Measurements from ENCODE around the gene PI4K2B. TPM values are rescaled to one million over a fixed set of nuclear protein-coding genes. Genes with fewer than 3 reads are reported as not detected.

PI4K2B gene
- total and polyA plus RNA-seq, 2 of the 8 experiments (the other 6 are each of a cell fraction or from before 2014, with no cell fraction given) = 3.0 to 16.2 TPM

GRCh38 chr4:25308306-25308705 lies 74.5 kb downstream of the PI4K2B start:
- H3K9me3 ChIP-seq (ENCODE audit: insufficient read depth in 2 of 2, low read depth in 1 of 2, low read length in 1 of 2) = no peaks in the 10 kb centered on the region

More at GRCh38 chr4:25308306-25308705, 74.5 kb downstream of the PI4K2B start:
- Histone ChIP-seq H2BK15ac (ENCODE audit: low read length) (no peak overlapping the region), H3K4me2 (ENCODE audit: insufficient read depth in 1 of 2, low read depth in 2 of 2, low read length in 2 of 2) (no peak overlapping the region), H4K8ac (ENCODE audit: extremely low read depth, insufficient read depth, low read length) (no peak overlapping the region), H4K20me1 (replicated peaks in 1 of 2; ENCODE audit: control insufficient read depth in 1 of 2, insufficient read depth in 2 of 2, low read length in 2 of 2) (no peaks in the 10 kb centered on the region), H3K18ac (ENCODE audit: extremely low read depth, low read length) (no peak overlapping the region), H3K27me3 (replicated peaks in 1 of 4; ENCODE audit: control insufficient read depth in 3 of 4, extremely low read depth in 1 of 4, insufficient read depth in 3 of 4, low read length in 3 of 4) (no peaks in the 10 kb centered on the region; a peak in 1 of 7 replicates), H3K9ac (replicated peaks in 1 of 4; ENCODE audit: extremely low read depth in 1 of 4, low read depth in 3 of 4, low read length in 3 of 4) (no peak overlapping the region), H3K27ac (ENCODE audit: low read depth, low read length) (no peak overlapping the region), H2BK12ac (ENCODE audit: low read depth, low read length) (no peak overlapping the region), H2BK20ac (ENCODE audit: low read length) (no peak overlapping the region), H2AFZ (ENCODE audit: low read length) (peak overlapping the region; percentile 63; the same call in 1 of the 2 replicates), H3K4ac (replicated peaks; ENCODE audit: insufficient read length, low read depth, low read length) (no peak overlapping the region), H4K91ac (replicated peaks; ENCODE audit: insufficient read length, low read length) (no peak overlapping the region), H3K4me3 (ENCODE audit: extremely low read depth in 1 of 4, insufficient read depth in 2 of 4, low read depth in 3 of 4, low read length in 4 of 4) (no peak overlapping the region), H3K4me1 (replicated peaks in 1 of 4; ENCODE audit: control insufficient read depth in 3 of 4, insufficient read depth in 4 of 4, low read length in 3 of 4) (no peaks in the 10 kb centered on the region), H3K23ac (ENCODE audit: insufficient read length) (no peak overlapping the region), H3K79me1 (ENCODE audit: low read depth, low read length) (no peaks in the 10 kb centered on the region), H2BK5ac (ENCODE audit: low read depth, low read length) (no peak overlapping the region), H3K14ac (ENCODE audit: insufficient read length) (no peak overlapping the region), H3K23me2 (ENCODE audit: low read depth, low read length) (peaks cover 1% of the 10 kb centered on the region; the same call in 1 of the 2 replicates), H3K36me3 (ENCODE audit: control insufficient read depth in 2 of 4, insufficient read depth in 4 of 4, low read length in 3 of 4) (no peaks in the 10 kb centered on the region), H2BK120ac (replicated peaks; ENCODE audit: low read depth, low read length) (no peak overlapping the region), H2AK5ac (ENCODE audit: low read depth, low read length) (no peak overlapping the region), H4K5ac (ENCODE audit: insufficient read length, low read depth, low read length) (no peak overlapping the region), H3K79me2 (ENCODE audit: control insufficient read depth in 1 of 2, insufficient read depth in 2 of 2, low read length in 2 of 2) (no peaks in the 10 kb centered on the region), H3K56ac (replicated peaks; ENCODE audit: insufficient read length, low read depth, low read length) (no peak overlapping the region)
- no peak for DNase-seq (ENCODE audit: low read depth in 1 of 2, low spot score in 2 of 2)
- WGBS, 2 experiments (ENCODE audit: extremely low coverage in 1 of 2, insufficient coverage in 1 of 2, insufficient read length in 1 of 2, insufficient replicate concordance in 2 of 2, low coverage in 1 of 2, low lambda C conversion rate in 2 of 2, missing lambda C conversion rate in 1 of 2) = 96% methylated on average over 2 of the region's 2 CpGs; no CpG with 5 or more reads in 1 of the 2 experiments
- TF ChIP-seq CBX5 (IDR thresholded peaks at IDR 0.05; ENCODE audit: low read depth, low read length) (no peak), BACH1 (IDR thresholded peaks at IDR 0.05; ENCODE audit: low read length) (no peak)
- FAIRE-seq = no peak
- ChIA-PET CTCF (ENCODE audit: partially characterized antibody) (interaction anchor here (1.2 to 1.3 kb wide), 2 partner anchors 41 to 60 kb away, joined by 3 read pairs; no protein-coding TSS in a partner anchor), POLR2A (ENCODE audit: partially characterized antibody) (no interaction called here)

Data from H1 (cell line).